ENCODE data around the gene CCDC141.

CCDC141 gene

GRCh38 chr2:178934571-178934970 lies 115.4 kb downstream of the CCDC141 start:
- DNase-seq (ENCODE audit: low read depth), result no peak
- H3K4me3 ChIP-seq (ENCODE audit: low read depth, low read length), result no peak overlapping the region
- TF ChIP-seq CTCF (IDR thresholded peaks at IDR 0.05; ENCODE audit: low read depth, low read length, missing control alignments), result no peak
- in situ Hi-C loops (cut with HindIII; ENCODE audit: low sequenced_read_pairs), result no loop called here

GRCh38 chr2:178933493-178933892 lies 116.4 kb downstream of the CCDC141 start:
- in situ Hi-C loops (cut with HindIII; ENCODE audit: low sequenced_read_pairs), result no loop called here
- H3K4me3 ChIP-seq (ENCODE audit: low read depth, low read length), result no peak overlapping the region
- no peak for DNase-seq (ENCODE audit: low read depth)
- TF ChIP-seq CTCF (IDR thresholded peaks at IDR 0.05; ENCODE audit: low read depth, low read length, missing control alignments), result no peak

GRCh38 chr2:178928077-178928476 lies 121.9 kb downstream of the CCDC141 start:
- TF ChIP-seq CTCF (IDR thresholded peaks at IDR 0.05; ENCODE audit: low read depth, low read length, missing control alignments), result no peak
- no peak for DNase-seq (ENCODE audit: low read depth)
- in situ Hi-C loops (cut with HindIII; ENCODE audit: low sequenced_read_pairs), result no loop called here
- H3K4me3 ChIP-seq (ENCODE audit: low read depth, low read length), result no peak overlapping the region

GRCh38 chr2:178927173-178927572 lies 122.8 kb downstream of the CCDC141 start:
- no peak for DNase-seq (ENCODE audit: low read depth)
- no peak for TF ChIP-seq CTCF (IDR thresholded peaks at IDR 0.05; ENCODE audit: low read depth, low read length, missing control alignments)
- no peak overlapping the region for H3K4me3 ChIP-seq (ENCODE audit: low read depth, low read length)
- in situ Hi-C loops (cut with HindIII; ENCODE audit: low sequenced_read_pairs), result no loop called here

GRCh38 chr2:178924817-178925216 lies 125.1 kb downstream of the CCDC141 start:
- in situ Hi-C loops (cut with HindIII; ENCODE audit: low sequenced_read_pairs), result no loop called here
- DNase-seq (ENCODE audit: low read depth), result no peak
- no peak overlapping the region for H3K4me3 ChIP-seq (ENCODE audit: low read depth, low read length)
- TF ChIP-seq CTCF (IDR thresholded peaks at IDR 0.05; ENCODE audit: low read depth, low read length, missing control alignments), result no peak

GRCh38 chr2:178923546-178923945 lies 126.4 kb downstream of the CCDC141 start:
- in situ Hi-C loops (cut with HindIII; ENCODE audit: low sequenced_read_pairs), result no loop called here
- DNase-seq (ENCODE audit: low read depth), result no peak
- no peak for TF ChIP-seq CTCF (IDR thresholded peaks at IDR 0.05; ENCODE audit: low read depth, low read length, missing control alignments)
- no peak overlapping the region for H3K4me3 ChIP-seq (ENCODE audit: low read depth, low read length)
